Gastroesophageal sphincter (tissue), 4 donors: Measurements from ENCODE around the gene IZUMO4. TPM values are rescaled to one million over a fixed set of nuclear protein-coding genes. Genes with fewer than 3 reads are reported as not detected.

Experiments
- ATAC-seq: fragments of 150-250 bp; one replicate; pipeline ENCODE4 v1.9.1; 2016; ENCODE audit warnings: mild to moderate bottlenecking, moderate library complexity
- H3K27ac ChIP-seq, 4 donors: fragments of 200-600 bp; sonication (generic) in 3 of 4; 1 replicate in 3 of 4; 2 replicates in 1 of 4; pipeline ENCODE4 v1.5.1; 2016 to 2019
- H3K27me3 ChIP-seq: fragments of 200-600 bp; sonication (generic); one replicate; pipeline ENCODE4 v1.5.1; 2019
- H3K36me3 ChIP-seq, 2 donors: fragments of 200-600 bp; sonication (generic); one replicate each; pipeline ENCODE4 v1.5.1; 2019; ENCODE audit warnings: control low read depth in 1 of 2
- H3K4me1 ChIP-seq, 3 donors: fragments of 200-600 bp; sonication (generic); 1 replicate in 2 of 3; 2 replicates in 1 of 3; pipeline ENCODE4 v1.5.1; 2016 to 2019; ENCODE audit warnings: control low read depth in 2 of 3
- H3K4me3 ChIP-seq, 2 donors: fragments of 200-600 bp; sonication (generic); one replicate each; pipeline ENCODE4 v1.5.1; 2019; ENCODE audit warnings: mild to moderate bottlenecking in 1 of 2, moderate library complexity in 1 of 2
- H3K9me3 ChIP-seq, 3 donors: fragments of 200-600 bp; sonication (generic); one replicate each; pipeline ENCODE4 v1.5.1; 2017 to 2019; ENCODE audit warnings: control low read depth in 2 of 3
- CTCF ChIP-seq, 4 experiments: fragments of 200-600 bp in 2 of 4; fragments of 450-650 bp in 2 of 4; sonication (generic) in 1 of 4; IDR thresholded peaks; one replicate each; pipeline ENCODE4 v1.5.1; 2017 to 2019; ENCODE audit warnings: antibody characterized with exemption in 4 of 4, mild to moderate bottlenecking in 2 of 4, moderate library complexity in 2 of 4
- EP300 ChIP-seq: sonication (generic); formaldehyde crosslinking; IDR thresholded peaks from one replicate; pipeline ENCODE4 v1.6.1; 2017; ENCODE audit warnings: antibody characterized with exemption, mild to moderate bottlenecking
- POLR2A ChIP-seq, 2 donors: fragments of 450-650 bp; IDR thresholded peaks; one replicate each; pipeline ENCODE4 v1.6.1; 2017; ENCODE audit warnings: antibody characterized with exemption in 2 of 2, mild to moderate bottlenecking in 2 of 2, moderate library complexity in 1 of 2
- POLR2AphosphoS5 ChIP-seq: sonication (generic); formaldehyde crosslinking; IDR thresholded peaks from one replicate; pipeline ENCODE4 v1.6.1; 2017; ENCODE audit warnings: antibody characterized with exemption
- WGBS, 2 donors: methylation state at CpG; one replicate each; pipeline ENCODE4 v1.1.5; 2018; ENCODE audit warnings: low coverage in 1 of 2; 5-methylcytosine and 5-hydroxymethylcytosine counted together
- total RNA-seq, 4 donors: library from RNA; depleted of rRNA; stranded (reverse); fragments of >200 nt; gene quantifications; one replicate each; pipeline ENCODE4 v1.1.0, GENCODE V29; 2016

Gene IZUMO4
- total RNA-seq, 4 donors from 2014 or later: 2.4 to 17.3 (median 4.3) TPM

GRCh38 chr19:2140138-2140569 lies 43.4 kb downstream of the IZUMO4 start:
- no peak for ATAC-seq
- Histone ChIP-seq H3K4me1 (peaks cover 0 to 17% (median 0%) of the 10 kb centered on the region in 3 donors), H3K27ac (no peak overlapping the region), H3K27me3 (no peaks in the 10 kb centered on the region), H3K36me3 (peaks cover 0 to 56% of the 10 kb centered on the region in 2 donors), H3K9me3 (no peaks in the 10 kb centered on the region), H3K4me3 (no peak overlapping the region)
- TF ChIP-seq POLR2A (IDR thresholded peaks at IDR 0.05): no peak
- no peak for TF ChIP-seq POLR2AphosphoS5
- no peak for TF ChIP-seq EP300
- no peak for TF ChIP-seq CTCF (IDR thresholded peaks at IDR 0.05)
- WGBS, 2 donors: 84 to 88% methylated on average over 8 to 14 of the region's 14 CpGs

GRCh38 chr19:2142173-2142829 lies 45.6 kb downstream of the IZUMO4 start:
- H3K4me1 ChIP-seq: peaks cover 0 to 36% (median 0%) of the 10 kb centered on the region in 3 donors
- peaks cover 0 to 43% of the 10 kb centered on the region in 2 donors for H3K36me3 ChIP-seq
- no peaks in the 10 kb centered on the region for H3K9me3 ChIP-seq
- no peak for TF ChIP-seq CTCF (IDR thresholded peaks at IDR 0.05)
- TF ChIP-seq POLR2A (IDR thresholded peaks at IDR 0.05): no peak
- H3K27ac ChIP-seq: no peak overlapping the region
- no peak for ATAC-seq
- H3K27me3 ChIP-seq: no peaks in the 10 kb centered on the region
- WGBS, 2 donors: 87 to 100% methylated on average over 1 to 9 of the region's 15 CpGs
- H3K4me3 ChIP-seq: no peak overlapping the region

- Histone ChIP-seq H3K36me3 (peaks cover 0 to 27% of the 10 kb centered on the region in 2 donors), H3K4me1 (peaks cover 0 to 54% (median 10%) of the 10 kb centered on the region in 3 donors), H3K9me3 (no peaks in the 10 kb centered on the region), H3K4me3 (no peak overlapping the region), H3K27ac (no peak overlapping the region), H3K27me3 (no peaks in the 10 kb centered on the region)
- no peak for TF ChIP-seq POLR2A (IDR thresholded peaks at IDR 0.05)
- no peak for TF ChIP-seq CTCF (IDR thresholded peaks at IDR 0.05)
- no peak for TF ChIP-seq POLR2AphosphoS5
- TF ChIP-seq EP300: no peak
- WGBS, 2 donors: 84% methylated on average over 6 of the region's 15 CpGs; no CpG with 5 or more reads in 1 of the 2 donors
- ATAC-seq: no peak
Measured at GRCh38 chr19:2144190-2144589, 47.5 kb downstream of the IZUMO4 start.

- H3K36me3 ChIP-seq: peaks cover 0 to 12% of the 10 kb centered on the region in 2 donors
- H3K4me1 ChIP-seq: peaks cover 0 to 64% (median 22%) of the 10 kb centered on the region in 3 donors
- H3K27ac ChIP-seq: no peak overlapping the region
- no peak for TF ChIP-seq POLR2A (IDR thresholded peaks at IDR 0.05)
- no peak for TF ChIP-seq CTCF (IDR thresholded peaks at IDR 0.05)
- TF ChIP-seq POLR2AphosphoS5: no peak
- no peak for TF ChIP-seq EP300
- H3K27me3 ChIP-seq: no peaks in the 10 kb centered on the region
- no peak for ATAC-seq
- 40 to 80% methylated on average over 1 to 3 of the region's 16 CpGs for WGBS, 2 donors
- H3K4me3 ChIP-seq: no peak overlapping the region
- no peaks in the 10 kb centered on the region for H3K9me3 ChIP-seq
Measured at GRCh38 chr19:2145831-2146241, 49.1 kb downstream of the IZUMO4 start.
